NCI-H2171 (cell line): ENCODE results near the gene RASA3.

Experiments
- DNase-seq: peaks from one replicate; lab custom pipeline; 2025; lab: John Stamatoyannopoulos, UW

The RASA3 gene

DNA sequence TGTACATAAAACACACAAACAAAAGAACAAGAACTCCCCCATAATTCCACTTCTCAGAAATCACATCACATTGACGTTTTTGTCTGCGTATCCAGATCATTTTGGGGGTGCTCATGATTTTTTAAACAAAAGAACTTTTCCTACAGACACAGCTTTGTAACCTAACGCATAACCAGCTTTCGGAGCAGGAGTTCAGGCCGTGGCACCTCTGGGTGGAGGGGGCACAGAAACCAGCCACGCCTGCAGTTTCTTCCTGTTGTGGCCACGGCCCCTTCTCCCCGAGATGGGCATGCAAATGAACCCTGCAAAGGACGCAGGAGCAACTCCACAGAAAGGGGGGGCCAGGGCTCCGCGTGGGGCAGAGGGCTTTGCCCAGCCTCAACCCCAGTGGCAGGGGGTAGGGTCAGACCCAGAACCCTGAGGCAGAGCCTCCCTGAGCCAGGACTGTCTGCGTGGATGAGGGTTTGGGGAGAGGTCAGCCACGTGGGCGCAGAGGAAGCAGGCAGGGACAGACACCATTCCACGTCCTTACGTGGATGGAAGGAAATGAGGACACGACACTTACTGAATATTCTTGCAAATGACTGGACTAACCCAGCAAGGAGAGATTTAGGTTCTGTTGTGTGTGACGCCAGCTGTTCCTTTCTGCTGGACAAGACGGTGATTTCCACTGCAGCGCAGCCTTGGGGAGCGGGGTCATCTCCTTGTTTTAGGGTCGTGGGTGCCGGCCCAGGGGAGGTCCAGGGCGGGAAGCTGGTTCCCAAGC lies 64.4 kb downstream of the RASA3 start:
- DNase-seq, result no peak

DNA sequence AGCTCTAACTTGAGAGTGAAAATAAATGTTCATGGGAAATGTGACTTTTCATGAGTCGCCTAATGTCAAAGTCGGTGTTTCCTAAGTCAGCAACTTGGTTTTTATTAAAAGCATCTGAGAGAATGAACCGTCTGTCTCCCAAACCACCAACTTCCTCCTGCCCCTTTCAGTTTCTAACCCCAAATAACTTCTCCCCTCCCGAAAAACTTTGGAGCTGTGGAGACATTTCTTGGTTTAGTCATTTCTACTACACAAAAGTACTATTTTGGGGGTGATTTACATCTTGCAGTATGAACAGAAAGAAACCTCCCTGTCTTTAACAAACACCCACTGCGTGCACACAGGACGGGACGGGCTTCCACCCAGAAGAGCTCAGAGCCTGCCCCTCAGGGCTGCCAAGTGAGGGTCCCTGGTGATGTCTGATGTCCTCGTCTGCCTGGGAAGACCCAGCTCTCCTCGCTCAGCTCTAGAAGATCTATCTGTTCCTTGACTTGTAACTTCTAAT lies 65.0 kb downstream of the RASA3 start:
- DNase-seq, result no peak

DNA sequence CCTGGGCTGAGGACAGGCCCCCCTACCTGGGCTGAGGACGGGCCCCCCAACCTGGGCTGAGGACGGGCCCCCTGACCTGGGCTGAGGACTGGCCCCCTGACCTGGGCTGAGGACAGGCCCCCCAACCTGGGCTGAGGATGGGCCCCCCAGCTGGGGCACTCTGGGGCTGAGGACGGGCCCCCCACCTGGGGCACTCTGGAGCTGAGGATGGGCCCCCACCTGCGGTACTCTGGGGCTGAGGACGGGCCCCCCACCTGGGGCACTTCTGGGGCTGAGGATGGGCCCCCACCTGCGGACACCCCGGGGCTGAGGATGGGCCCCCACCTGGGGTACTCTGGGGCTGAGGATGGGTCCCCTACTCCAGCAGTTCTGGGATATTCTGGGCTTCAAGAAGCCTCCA lies 65.5 kb downstream of the RASA3 start:
- no peak for DNase-seq

DNA sequence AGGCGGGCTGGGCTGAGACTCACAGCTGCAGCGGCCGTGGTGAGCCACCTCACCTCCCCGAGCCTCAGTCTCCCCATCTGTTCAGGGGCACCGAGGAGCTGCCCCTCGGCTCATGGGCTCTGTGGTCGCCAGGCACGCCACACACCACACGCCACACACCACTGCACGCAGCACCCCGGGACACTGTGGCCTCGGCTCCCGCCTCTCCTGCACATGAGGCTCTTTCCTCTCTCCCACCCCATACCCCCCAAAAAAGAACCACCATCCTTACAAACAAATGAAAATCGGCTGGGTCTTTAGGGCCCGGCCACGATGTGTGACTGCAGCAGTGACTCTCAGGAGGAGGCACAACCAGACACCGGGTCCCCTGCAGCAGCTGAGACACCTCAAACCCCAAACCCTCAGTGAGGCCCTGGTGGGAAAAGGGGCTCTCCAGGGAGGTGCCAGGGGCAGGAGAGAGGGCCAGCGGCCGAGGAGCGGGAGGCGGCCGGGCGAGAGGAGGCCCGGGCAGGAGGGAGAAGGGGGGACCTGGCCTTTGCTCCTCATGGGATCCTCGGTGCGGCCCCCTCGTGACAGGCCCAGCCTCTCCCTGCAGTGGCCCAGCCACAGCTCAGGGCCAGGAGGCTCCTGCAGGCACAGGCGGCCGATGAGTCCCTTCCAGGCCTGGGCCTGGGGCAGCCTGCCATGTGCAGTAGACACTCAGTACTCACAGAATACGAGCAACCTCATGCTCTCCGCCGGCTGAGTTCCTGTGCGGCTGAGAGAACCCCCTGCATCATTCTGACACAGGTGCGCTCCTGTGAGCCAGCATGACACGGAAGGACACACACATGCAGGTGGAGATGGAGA lies 66.3 kb downstream of the RASA3 start:
- no peak for DNase-seq

- peak; percentile 81 for DNase-seq
Measured at GRCh38 chr13:114065141-114065925, 67.1 kb downstream of the RASA3 start.

DNA sequence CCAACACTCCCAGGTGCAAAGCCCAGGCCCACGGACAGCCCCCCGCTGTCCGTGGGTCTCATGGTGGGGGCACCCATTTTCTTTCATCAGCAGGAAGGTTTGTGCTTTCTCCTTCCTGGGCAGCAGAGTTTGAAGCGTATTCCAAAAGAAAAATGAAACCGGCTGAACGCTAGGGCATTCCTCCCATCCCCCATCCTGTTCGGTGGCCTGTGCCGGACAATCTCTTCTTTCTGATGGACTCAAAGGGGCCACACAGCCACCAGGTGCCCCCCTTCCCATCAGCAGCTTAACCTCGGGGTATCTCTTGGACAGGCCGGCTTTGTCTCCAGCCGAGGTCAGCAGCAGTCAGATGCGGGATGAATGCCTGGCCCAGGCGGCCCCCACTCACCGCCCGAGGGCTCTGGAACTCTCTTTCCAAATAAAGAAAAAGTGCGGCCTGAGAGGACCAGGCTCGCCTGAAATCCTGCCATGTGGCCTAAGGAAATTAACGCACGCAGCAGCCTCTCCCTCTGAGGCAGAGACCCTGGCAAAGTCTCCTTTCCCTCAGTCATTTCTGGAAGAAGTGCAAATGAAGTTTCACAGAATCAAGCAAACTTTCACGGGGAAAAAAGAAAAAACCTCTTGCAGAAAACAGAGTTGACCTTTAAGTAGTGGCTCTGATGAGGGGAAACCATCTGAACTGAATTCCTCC lies 67.8 kb downstream of the RASA3 start:
- DNase-seq, result no peak

DNA sequence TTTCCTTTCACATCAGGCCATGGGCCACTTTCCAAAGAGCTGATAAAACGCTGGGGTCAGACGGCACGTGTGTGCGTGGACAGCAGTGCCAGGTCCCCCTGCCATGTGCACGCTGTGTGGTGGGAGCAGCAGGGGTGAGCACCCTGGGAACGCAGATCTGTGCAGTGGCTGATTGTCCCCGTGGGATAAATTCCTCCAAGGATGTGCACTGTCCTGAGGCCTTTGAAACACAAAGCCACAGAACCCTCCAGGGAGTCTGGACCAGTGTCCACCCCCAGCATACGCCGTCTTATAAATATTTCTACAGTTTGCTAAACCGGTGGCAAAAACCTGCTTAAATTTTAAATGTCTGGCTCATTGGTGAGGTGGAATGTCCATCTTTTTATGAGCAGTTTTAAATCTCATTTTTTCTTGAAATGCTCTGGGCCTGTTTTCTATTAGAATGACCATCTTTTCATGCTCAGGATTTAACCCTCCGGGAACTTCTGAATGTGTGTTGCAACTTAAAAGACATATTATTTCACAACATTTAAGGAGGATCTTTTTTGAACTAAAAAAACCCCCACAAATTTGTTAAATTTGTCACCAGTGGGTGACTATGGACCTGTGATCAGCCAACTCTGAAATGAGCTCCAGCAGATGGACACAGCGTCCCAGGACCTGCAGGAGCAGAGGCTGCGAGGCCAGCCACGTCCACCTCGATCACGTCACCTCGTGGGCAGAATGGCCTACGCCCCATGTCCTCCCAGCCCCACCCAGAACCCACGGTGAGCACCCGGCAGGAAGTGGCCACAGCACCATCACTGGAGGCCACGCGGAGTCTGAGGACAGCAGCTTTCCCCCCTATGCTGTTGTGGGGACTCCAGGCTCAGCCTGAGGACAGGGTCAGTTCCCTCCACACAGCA lies 68.6 kb downstream of the RASA3 start:
- DNase-seq, result no peak

DNA sequence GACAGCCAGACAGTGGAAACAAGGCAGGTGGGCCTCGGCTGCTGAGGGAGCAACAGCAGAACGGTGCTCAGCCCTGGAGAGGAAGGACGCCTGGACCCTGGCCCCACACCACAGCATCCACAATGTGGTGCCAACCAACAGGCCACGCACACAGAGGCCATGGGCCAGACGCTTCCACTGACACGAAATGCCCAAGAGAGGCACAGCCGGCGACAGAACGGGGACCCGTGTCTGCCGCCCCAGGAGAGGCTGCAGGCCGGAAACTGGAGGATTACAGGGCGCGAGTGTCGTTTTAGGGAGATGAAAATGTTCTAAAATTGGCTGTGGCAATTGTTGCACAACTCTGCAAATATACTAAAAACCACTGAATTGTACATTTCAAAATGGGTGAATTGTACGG lies 69.7 kb downstream of the RASA3 start:
- no peak for DNase-seq

DNA sequence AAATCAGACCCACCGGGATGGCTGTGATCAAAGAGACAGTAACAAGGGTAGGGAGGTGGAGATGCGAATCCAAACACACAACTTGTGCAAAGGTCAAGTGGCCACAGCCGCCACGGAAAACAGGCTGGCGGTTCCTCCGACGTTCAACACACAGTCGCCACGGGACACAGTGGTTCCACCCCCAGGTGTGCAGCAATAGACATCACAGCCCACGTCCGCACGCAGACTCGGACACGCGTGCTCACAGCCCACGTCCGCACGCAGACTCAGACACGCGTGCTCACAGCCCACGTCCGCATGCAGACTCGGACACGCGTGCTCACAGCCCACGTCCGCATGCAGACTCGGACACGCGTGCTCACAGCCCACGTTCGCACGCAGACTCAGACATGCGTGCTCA lies 70.1 kb downstream of the RASA3 start:
- no peak for DNase-seq

GRCh38 chr13:114061744-114062143 lies 70.7 kb downstream of the RASA3 start:
- DNase-seq, result no peak

DNA sequence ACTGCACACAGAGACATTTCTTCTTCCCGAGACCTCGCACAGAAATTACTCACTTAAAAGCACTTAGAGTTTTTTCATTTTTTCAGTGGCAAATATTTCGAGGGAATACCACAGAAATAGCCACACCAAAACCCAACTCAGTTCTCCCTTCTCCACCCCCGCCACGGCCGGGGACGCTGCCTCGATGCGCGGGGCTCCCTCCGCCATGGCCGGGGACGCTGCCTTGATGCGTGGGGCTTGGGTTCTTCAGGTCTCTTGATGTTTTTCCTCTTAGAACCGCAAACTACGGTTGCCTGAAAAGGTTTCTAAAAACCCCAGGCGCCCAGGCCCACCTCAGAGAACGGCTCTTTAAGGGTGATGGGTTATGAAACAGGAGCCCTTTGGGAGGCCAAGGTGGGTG lies 71.4 kb downstream of the RASA3 start:
- DNase-seq, result no peak

GRCh38 chr13:114059946-114060860 lies 72.2 kb downstream of the RASA3 start:
- DNase-seq, result no peak

DNA sequence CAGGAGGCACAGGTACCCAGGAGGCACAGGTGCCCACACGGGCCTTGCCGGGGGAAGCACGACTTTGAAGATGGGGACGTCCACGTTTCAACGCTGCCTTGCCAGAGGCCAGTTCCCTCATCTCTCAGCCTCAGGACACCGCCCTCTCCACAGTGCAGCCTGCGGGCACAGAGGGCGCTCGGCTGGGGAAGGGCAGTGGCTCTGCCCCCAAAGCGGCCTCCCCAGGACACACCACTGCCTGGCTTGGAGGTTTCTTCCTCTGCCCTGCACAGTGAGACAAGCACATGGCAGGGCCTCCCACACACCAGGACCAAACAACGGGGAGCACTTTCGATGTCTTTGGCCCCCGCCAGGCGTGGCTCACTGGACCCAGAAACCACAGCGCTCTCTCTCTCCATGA lies 73.0 kb downstream of the RASA3 start:
- DNase-seq, result no peak

GRCh38 chr13:114058051-114058867 lies 74.2 kb downstream of the RASA3 start:
- no peak for DNase-seq

GRCh38 chr13:114057166-114058050 lies 75.0 kb downstream of the RASA3 start:
- no peak for DNase-seq

DNA sequence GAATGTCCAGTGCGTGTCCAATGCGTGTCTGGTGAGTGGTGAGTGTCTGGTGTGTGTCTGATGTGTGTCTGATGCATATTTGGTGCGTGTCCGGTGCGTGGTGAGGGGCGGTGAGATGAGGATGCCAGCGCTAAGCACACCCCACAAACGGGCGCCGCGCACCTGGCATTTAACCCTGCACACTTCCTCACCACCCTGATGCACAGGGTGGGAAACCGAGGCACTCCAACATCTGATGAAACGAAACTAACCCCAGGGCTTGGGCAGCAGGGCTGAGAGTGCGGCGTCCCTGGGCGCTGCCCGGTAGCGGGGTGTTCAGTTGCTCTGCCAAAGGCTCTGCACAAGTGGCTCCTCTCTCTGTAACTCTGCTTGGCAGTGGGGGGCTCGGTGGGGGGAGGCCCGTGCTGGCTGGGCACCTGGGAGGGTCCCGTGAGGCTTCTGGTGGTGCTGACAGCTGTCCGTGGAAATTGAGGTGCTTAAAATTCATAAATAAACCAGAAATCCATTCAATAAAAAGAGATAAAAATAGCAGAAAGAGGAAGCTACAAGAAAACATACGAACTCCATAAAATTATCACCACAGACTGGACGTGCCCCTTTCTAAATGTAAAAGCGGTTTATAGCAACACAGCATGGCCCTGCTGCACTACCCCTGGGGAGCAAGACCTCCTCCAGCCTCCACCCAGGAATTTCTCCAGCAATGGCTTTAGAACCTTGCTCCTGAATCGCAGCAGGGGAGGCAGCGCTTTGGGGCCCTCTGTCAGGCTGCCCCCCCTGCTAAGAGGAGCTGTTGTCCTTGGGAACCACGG lies 76.0 kb downstream of the RASA3 start:
- no peak for DNase-seq

- no peak for DNase-seq
Measured at GRCh38 chr13:114055766-114056165, 76.7 kb downstream of the RASA3 start.
